ENCODE measurements around the gene SLC29A3. TPM values are rescaled to one million over a fixed set of nuclear protein-coding genes. Genes with fewer than 3 reads are reported as not detected.

Gene SLC29A3
- total and polyA plus RNA-seq, 2 of the 8 experiments (the other 6 are each of a cell fraction or from before 2014, with no cell fraction given): 14.0 to 24.6 TPM

- Histone ChIP-seq H2BK5ac (ENCODE audit: low read depth, low read length) (no peak overlapping the region), H3K79me1 (ENCODE audit: low read depth, low read length) (no peaks in the 10 kb centered on the region), H3K4me3 (ENCODE audit: extremely low read depth in 1 of 4, insufficient read depth in 2 of 4, low read depth in 3 of 4, low read length in 4 of 4) (no peak overlapping the region), H2AFZ (ENCODE audit: low read length) (no peak overlapping the region), H2BK12ac (ENCODE audit: low read depth, low read length) (no peak overlapping the region), H4K91ac (replicated peaks; ENCODE audit: insufficient read length, low read length) (peak overlapping the region; percentile 80), H3K27ac (ENCODE audit: low read depth, low read length) (no peak overlapping the region), H3K4me1 (replicated peaks in 1 of 4; ENCODE audit: control insufficient read depth in 3 of 4, insufficient read depth in 4 of 4, low read length in 3 of 4) (peaks cover 0 to 4% (median 0%) of the 10 kb centered on the region in 4 experiments; a peak in 3 of 7 replicates), H3K36me3 (ENCODE audit: control insufficient read depth in 2 of 4, insufficient read depth in 4 of 4, low read length in 3 of 4) (peaks cover 5 to 21% (median 14%) of the 10 kb centered on the region in 4 experiments; a peak in 4 of 8 replicates), H3K9me3 (ENCODE audit: insufficient read depth in 2 of 2, low read depth in 1 of 2, low read length in 1 of 2) (no peaks in the 10 kb centered on the region), H3K14ac (ENCODE audit: insufficient read length) (no peak overlapping the region), H2AK5ac (ENCODE audit: low read depth, low read length) (0 out of 2 replicates have a peak overlapping the region, but pooled peaks have one; percentile 24), H3K23ac (ENCODE audit: insufficient read length) (no peak overlapping the region), H2BK15ac (ENCODE audit: low read length) (no peak overlapping the region), H2BK20ac (ENCODE audit: low read length) (no peak overlapping the region), H3K56ac (replicated peaks; ENCODE audit: insufficient read length, low read depth, low read length) (no peak overlapping the region), H3K4me2 (ENCODE audit: insufficient read depth in 1 of 2, low read depth in 2 of 2, low read length in 2 of 2) (no peak overlapping the region), H4K5ac (ENCODE audit: insufficient read length, low read depth, low read length) (no peak overlapping the region), H3K9ac (replicated peaks in 1 of 4; ENCODE audit: extremely low read depth in 1 of 4, low read depth in 3 of 4, low read length in 3 of 4) (no peak overlapping the region), H3K23me2 (ENCODE audit: low read depth, low read length) (peaks cover 2% of the 10 kb centered on the region; the same call in 1 of the 2 replicates), H3K4ac (replicated peaks; ENCODE audit: insufficient read length, low read depth, low read length) (no peak overlapping the region), H3K18ac (ENCODE audit: extremely low read depth, low read length) (no peak overlapping the region; the same call in 1 of the 2 replicates), H4K8ac (ENCODE audit: extremely low read depth, insufficient read depth, low read length) (no peak overlapping the region), H3K27me3 (replicated peaks in 1 of 4; ENCODE audit: control insufficient read depth in 3 of 4, extremely low read depth in 1 of 4, insufficient read depth in 3 of 4, low read length in 3 of 4) (no peaks in the 10 kb centered on the region), H4K20me1 (replicated peaks in 1 of 2; ENCODE audit: control insufficient read depth in 1 of 2, insufficient read depth in 2 of 2, low read length in 2 of 2) (peaks cover 2 to 3% of the 10 kb centered on the region in 2 experiments), H2BK120ac (replicated peaks; ENCODE audit: low read depth, low read length) (no peak overlapping the region), H3K79me2 (ENCODE audit: control insufficient read depth in 1 of 2, insufficient read depth in 2 of 2, low read length in 2 of 2) (no peaks in the 10 kb centered on the region)
- FAIRE-seq (no peak), DNase-seq (ENCODE audit: low read depth in 1 of 2, low spot score in 2 of 2) (no peak)
- ChIA-PET CTCF (ENCODE audit: partially characterized antibody) (interaction anchor here (0.8 to 4.4 kb wide), 7 partner anchors 8 to 399 kb away, joined by 3 to 35 read pairs (median 4); no protein-coding TSS in a partner anchor), POLR2A (ENCODE audit: partially characterized antibody) (interaction anchor here (1.1 to 1.7 kb wide), 3 partner anchors 8 to 23 kb away, joined by 3 to 6 read pairs (median 3); no protein-coding TSS in a partner anchor)
- WGBS, 2 experiments (ENCODE audit: extremely low coverage in 1 of 2, insufficient coverage in 1 of 2, insufficient read length in 1 of 2, insufficient replicate concordance in 2 of 2, low coverage in 1 of 2, low lambda C conversion rate in 2 of 2, missing lambda C conversion rate in 1 of 2): 87% methylated on average over 12 of the region's 12 CpGs; no CpG with 5 or more reads in 1 of the 2 experiments
- TF ChIP-seq CREB1 (IDR thresholded peaks at IDR 0.05) (no peak), SIX5 (IDR thresholded peaks at IDR 0.05; ENCODE audit: low read depth, low read length) (no peak)
Observed at GRCh38 chr10:71301371-71301916, 17.6 kb upstream of the SLC29A3 start.

Measured in H1 (cell line).